Spleen (tissue), 11 donors: ENCODE measurements around the gene CBLN4. TPM values are rescaled to one million over a fixed set of nuclear protein-coding genes. Genes with fewer than 3 reads are reported as not detected.

Source experiments
- DNase-seq: peaks from one replicate; pipeline ENCODE4 v3.0.0-alpha.2; 2020
- H3K27ac ChIP-seq, 8 donors: fragments of 200-600 bp; sonication (generic) in 7 of 8; 1 replicate in 4 of 8; 2 replicates in 4 of 8; pipeline versions ENCODE4 v1.5.0 to v1.8.0; 2016 to 2021; ENCODE audit warnings: inconsistent platforms in 4 of 8, mild to moderate bottlenecking in 4 of 8, moderate library complexity in 1 of 8
- H3K27me3 ChIP-seq, 7 donors: fragments of 200-600 bp; sonication (generic) in 6 of 7; replicated peaks in 1 of 7; 1 replicate in 4 of 7; 2 replicates in 3 of 7; pipeline versions ENCODE4 v1.5.0 to v1.8.0; 2016 to 2021; ENCODE audit warnings: inconsistent platforms in 3 of 7, mild to moderate bottlenecking in 1 of 7
- H3K36me3 ChIP-seq, 6 donors: fragments of 200-600 bp; sonication (generic) in 5 of 6; 1 replicate in 4 of 6; 2 replicates in 2 of 6; pipeline versions ENCODE4 v1.5.0 to v1.8.0; 2016 to 2021; ENCODE audit warnings: inconsistent platforms in 2 of 6
- H3K4me1 ChIP-seq, 6 donors: fragments of 200-600 bp; sonication (generic) in 5 of 6; 1 replicate in 3 of 6; 2 replicates in 3 of 6; pipeline versions ENCODE4 v1.5.0 to v1.8.0; 2016 to 2021; ENCODE audit warnings: inconsistent platforms in 3 of 6
- H3K4me3 ChIP-seq, 8 donors: fragments of 200-600 bp; sonication (generic) in 7 of 8; 1 replicate in 4 of 8; 2 replicates in 4 of 8; pipeline versions ENCODE4 v1.5.0 to v1.8.0; 2016 to 2021; ENCODE audit warnings: inconsistent platforms in 4 of 8, mild to moderate bottlenecking in 4 of 8, moderate library complexity in 2 of 8
- H3K9me3 ChIP-seq, 8 donors: fragments of 200-600 bp; sonication (generic) in 7 of 8; 1 replicate in 4 of 8; 2 replicates in 4 of 8; pipeline versions ENCODE4 v1.5.0 to v1.8.0; 2016 to 2021; ENCODE audit warnings: inconsistent platforms in 4 of 8
- CTCF ChIP-seq, 11 experiments: fragments of 200-600 bp in 7 of 11; fragments of 450-650 bp in 4 of 11; sonication (generic) in 4 of 11; IDR thresholded peaks in 8 of 11; conservative IDR thresholded peaks in 3 of 11; 1 replicate in 7 of 11; 2 replicates in 4 of 11; pipeline versions ENCODE4 v1.4.0 to v1.8.0; 2016 to 2021; ENCODE audit warnings: antibody characterized with exemption in 11 of 11, inconsistent platforms in 4 of 11, mild to moderate bottlenecking in 1 of 11
- POLR2A ChIP-seq, 3 donors: fragments of 450-650 bp; IDR thresholded peaks; one replicate each; pipeline ENCODE4 v1.5.1; 2017; ENCODE audit warnings: antibody characterized with exemption in 3 of 3, mild to moderate bottlenecking in 1 of 3
- POLR2AphosphoS5 ChIP-seq, 3 donors: sonication (generic); formaldehyde crosslinking; IDR thresholded peaks; one replicate each; pipeline ENCODE4 v1.5.1; 2017; ENCODE audit warnings: antibody characterized with exemption in 3 of 3
- WGBS, 5 donors: extraction: QIAGEN DNeasy Blood & Tissue Kit in 3 of 5; methylation state at CpG; one replicate each; pipeline versions ENCODE4 v1.1.5 to v1.1.7; 2013 to 2018; 5-methylcytosine and 5-hydroxymethylcytosine counted together
- intact Hi-C: fragments of 100-400 bp; cut with DNase I; formaldehyde crosslinking; loops from one replicate; pipeline ENCODE4 v1.15.0; 2023; ENCODE audit warnings: low total_unique reads
- polyA plus RNA-seq, 3 donors: library from polyadenylated mRNA; stranded (reverse); fragments of 200-250 nt; gene quantifications; one replicate each; pipeline ENCODE4 v1.2.1, GENCODE V29; 2013
- total RNA-seq, 7 donors: library from RNA; depleted of rRNA in 3 of 7; stranded (reverse); fragments of >200 nt in 3 of 7; fragmentation: NEBNext Ultra II Directional in 4 of 7; extraction: Animal tissue kit (Norgen Biotek cat#: 25700) in 4 of 7; gene quantifications; one replicate each; pipeline versions ENCODE4 v1.1.0 to v1.2.1, GENCODE V29; 2016 to 2021
- donor health status: healthy with polysubstance abuse.
- donor health status: DM: no; HTN: no; CAD: no; lungs with moderate emphysema.
- donor health status: DM: no; HTN: no; CAD: no.
- donor health status: Bipolar disorder and iron deficiency.
- donor health status: healthy.
- donor health status: DM: no; HTN: no; CAD: no.
- donor health status: DM: yes; HTN: yes; CAD: no.

Gene CBLN4
- total and polyA plus RNA-seq, 10 donors: 0.03 TPM; not detected in 8

- Histone ChIP-seq H3K9me3 (peaks cover 0 to 34% (median 4%) of the 10 kb centered on the region in 8 donors), H3K27me3 (no peaks in the 10 kb centered on the region), H3K36me3 (no peaks in the 10 kb centered on the region), H3K4me3 (no peak overlapping the region), H3K27ac (no peak overlapping the region), H3K4me1 (no peaks in the 10 kb centered on the region)
- DNase-seq: no peak
- 53 to 80% (median 70%) methylated on average over 3 of the region's 3 CpGs for WGBS, 5 donors
- intact Hi-C loops: no loop called here
- TF ChIP-seq CTCF (IDR thresholded peaks at IDR 0.05 in 8 of 11, conservative IDR thresholded peaks at IDR 0.05 in 3 of 11) (no peak), POLR2AphosphoS5 (IDR thresholded peaks at IDR 0.05) (no peak), POLR2A (IDR thresholded peaks at IDR 0.05) (no peak)
Measured at GRCh38 chr20:56018194-56018593, 12.9 kb upstream of the CBLN4 start.

- no peak for DNase-seq
- Histone ChIP-seq H3K9me3 (peaks cover 0 to 28% (median 4%) of the 10 kb centered on the region in 8 donors), H3K4me1 (no peaks in the 10 kb centered on the region), H3K4me3 (no peak overlapping the region), H3K36me3 (no peaks in the 10 kb centered on the region), H3K27ac (no peak overlapping the region), H3K27me3 (no peaks in the 10 kb centered on the region)
- 57 to 91% (median 68%) methylated on average over 2 of the region's 2 CpGs for WGBS, 5 donors
- intact Hi-C loops: no loop called here
- no peak for TF ChIP-seq POLR2A (IDR thresholded peaks at IDR 0.05)
- no peak for TF ChIP-seq POLR2AphosphoS5 (IDR thresholded peaks at IDR 0.05)
- TF ChIP-seq CTCF (IDR thresholded peaks at IDR 0.05 in 8 of 11, conservative IDR thresholded peaks at IDR 0.05 in 3 of 11): no peak
Measured at GRCh38 chr20:56017560-56017959, 12.2 kb upstream of the CBLN4 start.

- H3K4me3 ChIP-seq: no peak overlapping the region
- no peaks in the 10 kb centered on the region for H3K4me1 ChIP-seq
- intact Hi-C loops: no loop called here
- no peaks in the 10 kb centered on the region for H3K27me3 ChIP-seq
- peaks cover 0 to 26% (median 4%) of the 10 kb centered on the region in 8 donors for H3K9me3 ChIP-seq
- 73 to 79% (median 77%) methylated on average over 5 of the region's 5 CpGs for WGBS, 5 donors
- H3K36me3 ChIP-seq: no peaks in the 10 kb centered on the region
- H3K27ac ChIP-seq: no peak overlapping the region
- DNase-seq: no peak
- no peak for TF ChIP-seq CTCF (IDR thresholded peaks at IDR 0.05 in 8 of 11, conservative IDR thresholded peaks at IDR 0.05 in 3 of 11)
- no peak for TF ChIP-seq POLR2A (IDR thresholded peaks at IDR 0.05)
Measured at GRCh38 chr20:56014998-56015397, 9.7 kb upstream of the CBLN4 start.

GRCh38 chr20:56014151-56014550 lies 8.8 kb upstream of the CBLN4 start:
- no peaks in the 10 kb centered on the region for H3K27me3 ChIP-seq
- H3K27ac ChIP-seq: no peak overlapping the region
- no peak overlapping the region for H3K4me3 ChIP-seq
- no peak for DNase-seq
- H3K4me1 ChIP-seq: no peaks in the 10 kb centered on the region
- 70 to 89% (median 80%) methylated on average over 2 of the region's 2 CpGs for WGBS, 5 donors
- peaks cover 0 to 26% (median 4%) of the 10 kb centered on the region in 8 donors for H3K9me3 ChIP-seq
- no peak for TF ChIP-seq POLR2AphosphoS5 (IDR thresholded peaks at IDR 0.05)
- no peak for TF ChIP-seq CTCF (IDR thresholded peaks at IDR 0.05 in 8 of 11, conservative IDR thresholded peaks at IDR 0.05 in 3 of 11)
- no peak for TF ChIP-seq POLR2A (IDR thresholded peaks at IDR 0.05)
- no peaks in the 10 kb centered on the region for H3K36me3 ChIP-seq
- intact Hi-C loops: no loop called here
